ENCODE results near the gene DAPL1.

The DAPL1 gene

GRCh38 chr2:158778243-158778642 lies 16.9 kb upstream of the DAPL1 start:
- DNase-seq (ENCODE audit: low read depth): no peak

GRCh38 chr2:158779621-158780020 lies 15.5 kb upstream of the DAPL1 start:
- no peak for DNase-seq (ENCODE audit: low read depth)

- DNase-seq (ENCODE audit: low read depth): no peak
These were observed 13.7 kb upstream of the DAPL1 start for GRCh38 chr2:158781353-158781961.

- DNase-seq (ENCODE audit: low read depth): no peak
These were observed 13.0 kb upstream of the DAPL1 start for GRCh38 chr2:158782136-158782535.

- no peak for DNase-seq (ENCODE audit: low read depth)
These were observed 12.5 kb upstream of the DAPL1 start for GRCh38 chr2:158782616-158783015.

DNA sequence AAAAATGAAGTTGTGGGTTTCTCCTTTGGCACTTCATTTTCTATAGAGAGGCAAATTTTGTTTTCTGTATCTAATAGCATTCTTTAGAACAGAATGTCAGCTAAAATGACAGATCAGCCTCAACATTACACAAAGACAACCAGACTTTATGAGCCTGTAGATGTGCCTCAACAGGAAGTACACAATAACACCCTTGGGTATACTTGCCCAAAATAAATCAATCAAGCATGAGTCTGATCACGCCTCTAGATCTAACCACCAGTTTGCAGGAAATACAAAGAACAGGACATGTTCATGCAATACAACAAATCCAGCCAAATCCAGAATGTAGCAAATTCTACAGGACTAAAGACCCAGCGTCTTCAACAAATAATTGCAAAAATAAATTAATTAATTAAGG lies 11.2 kb upstream of the DAPL1 start:
- DNase-seq (ENCODE audit: low read depth): no peak

DNA sequence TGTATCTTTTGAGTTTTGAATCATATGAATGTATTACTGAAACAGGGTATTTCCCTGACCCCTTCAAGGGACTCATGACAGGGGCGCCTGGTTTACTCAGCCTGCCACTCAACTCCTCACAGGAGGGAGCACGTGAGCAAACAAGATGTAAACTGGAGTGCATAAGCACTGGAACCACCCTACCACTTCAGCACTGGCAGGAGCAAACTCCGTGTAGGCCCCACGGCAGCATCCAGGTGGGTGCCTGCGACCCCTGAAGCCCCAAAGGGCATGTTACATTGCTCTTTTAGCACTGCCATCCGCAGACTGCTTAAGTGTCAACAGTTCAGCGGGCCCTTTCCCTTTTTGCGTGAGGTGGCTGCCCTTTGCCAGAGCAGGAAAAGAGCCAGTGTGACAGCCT lies 8.2 kb upstream of the DAPL1 start:
- DNase-seq (ENCODE audit: low read depth): no peak

DNA sequence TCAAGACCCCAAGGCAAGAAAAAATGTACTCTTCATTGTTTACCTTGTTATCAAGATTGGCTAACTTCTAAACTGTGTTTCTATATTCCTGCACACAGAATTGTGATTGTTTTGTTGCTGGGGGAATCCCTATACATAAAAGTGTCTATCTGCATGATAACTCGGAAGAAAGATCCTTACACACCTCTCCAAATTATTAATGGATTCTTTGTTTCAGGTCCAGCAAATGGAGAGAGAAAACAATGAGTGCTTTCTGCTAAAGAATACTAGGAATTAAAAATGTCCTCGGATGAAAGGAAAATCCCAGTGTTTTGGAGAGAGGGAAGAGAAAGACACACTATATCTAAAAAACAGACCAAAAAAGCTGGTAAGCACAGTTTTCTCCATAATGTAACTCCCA lies 6.2 kb upstream of the DAPL1 start:
- DNase-seq (ENCODE audit: low read depth): no peak

DNA sequence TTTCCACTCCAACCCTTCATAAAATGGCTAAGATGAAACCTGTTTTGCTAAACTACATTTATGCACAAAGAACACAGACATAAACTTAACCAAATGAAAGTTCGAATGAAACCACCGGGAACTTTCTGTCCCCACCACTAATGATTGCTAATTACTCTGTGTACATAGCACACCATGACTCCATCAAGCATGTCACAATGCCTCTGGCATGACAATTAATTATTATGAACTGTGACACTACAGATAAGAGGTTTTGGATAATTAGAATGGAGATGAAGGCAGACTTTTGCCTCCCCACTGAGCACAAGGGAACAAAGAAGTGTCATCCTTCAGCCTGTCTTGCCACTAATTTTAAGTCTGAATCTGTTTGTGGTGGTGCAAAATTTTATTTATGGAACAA lies 1.5 kb downstream of the DAPL1 start:
- no peak for DNase-seq (ENCODE audit: low read depth)

GRCh38 chr2:158797963-158798700 lies 3.0 kb downstream of the DAPL1 start:
- peak; percentile 35 for DNase-seq (ENCODE audit: low read depth)

GRCh38 chr2:158799181-158799580 lies 4.1 kb downstream of the DAPL1 start:
- DNase-seq (ENCODE audit: low read depth): no peak

- DNase-seq (ENCODE audit: low read depth): no peak
These were observed 8.4 kb downstream of the DAPL1 start for GRCh38 chr2:158803506-158803905.

GRCh38 chr2:158805255-158805654 lies 10.1 kb downstream of the DAPL1 start:
- no peak for DNase-seq (ENCODE audit: low read depth)

DNA sequence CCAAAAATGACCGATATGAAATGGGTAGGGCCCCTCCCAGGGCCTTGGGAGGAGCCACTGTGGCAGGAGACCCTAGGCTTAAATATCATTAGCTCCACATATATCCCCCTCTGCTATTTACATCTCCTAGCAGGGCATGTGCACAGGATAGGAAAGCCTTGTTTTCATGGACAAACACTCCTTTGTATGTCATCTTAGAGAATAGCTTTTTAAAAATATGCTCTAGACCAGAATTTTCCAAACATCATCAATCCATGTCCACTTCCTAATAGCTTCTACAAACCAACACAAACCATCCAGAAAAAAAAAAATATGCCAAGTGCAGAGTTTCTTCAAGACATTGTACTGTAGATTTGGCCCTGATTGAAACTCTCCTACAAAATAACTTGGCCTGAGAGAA lies 10.8 kb downstream of the DAPL1 start:
- DNase-seq (ENCODE audit: low read depth): no peak

- DNase-seq (ENCODE audit: low read depth): no peak
These were observed 11.8 kb downstream of the DAPL1 start for GRCh38 chr2:158806941-158807340.

GRCh38 chr2:158808426-158808825 lies 13.3 kb downstream of the DAPL1 start:
- no peak for DNase-seq (ENCODE audit: low read depth)

- DNase-seq (ENCODE audit: low read depth): no peak
These were observed 14.7 kb downstream of the DAPL1 start for GRCh38 chr2:158809816-158810215.

DNA sequence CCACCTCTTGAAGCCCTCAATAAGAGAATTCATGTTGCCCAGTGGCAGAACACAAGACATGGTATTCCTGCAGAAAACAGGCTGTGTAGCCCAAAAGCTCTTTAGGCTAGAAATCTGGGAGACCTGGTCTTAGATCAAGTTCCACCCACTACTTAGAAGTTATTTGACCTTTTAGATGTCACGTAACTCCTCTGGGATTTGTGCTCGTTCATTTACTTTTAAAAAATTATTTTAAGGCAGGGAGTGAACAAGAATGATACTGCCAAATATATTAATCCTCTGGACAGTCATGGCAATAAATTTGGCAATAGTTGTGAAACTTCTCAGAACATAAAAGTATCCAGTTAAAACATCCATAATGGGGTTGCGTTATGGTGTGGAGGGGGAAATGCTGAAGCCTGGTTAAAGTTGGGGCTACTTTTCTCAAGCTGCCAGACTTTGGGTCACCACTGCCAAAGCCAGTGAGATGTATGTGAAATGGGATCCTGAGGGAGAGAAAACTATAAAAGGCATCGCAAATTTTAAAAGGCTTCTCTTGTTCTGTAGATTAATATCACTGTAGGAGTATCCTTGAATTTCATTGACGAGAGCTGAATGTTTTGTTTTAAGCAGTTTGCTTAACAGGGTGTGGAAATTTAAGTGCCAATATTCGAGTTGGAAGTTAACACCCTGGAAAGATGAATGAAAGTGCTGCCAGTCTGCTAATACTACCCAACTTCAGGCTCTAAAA lies 15.8 kb downstream of the DAPL1 start:
- DNase-seq (ENCODE audit: low read depth): no peak

GRCh38 chr2:158815166-158815565 lies 20.0 kb downstream of the DAPL1 start:
- no peak for DNase-seq (ENCODE audit: low read depth)

DNA sequence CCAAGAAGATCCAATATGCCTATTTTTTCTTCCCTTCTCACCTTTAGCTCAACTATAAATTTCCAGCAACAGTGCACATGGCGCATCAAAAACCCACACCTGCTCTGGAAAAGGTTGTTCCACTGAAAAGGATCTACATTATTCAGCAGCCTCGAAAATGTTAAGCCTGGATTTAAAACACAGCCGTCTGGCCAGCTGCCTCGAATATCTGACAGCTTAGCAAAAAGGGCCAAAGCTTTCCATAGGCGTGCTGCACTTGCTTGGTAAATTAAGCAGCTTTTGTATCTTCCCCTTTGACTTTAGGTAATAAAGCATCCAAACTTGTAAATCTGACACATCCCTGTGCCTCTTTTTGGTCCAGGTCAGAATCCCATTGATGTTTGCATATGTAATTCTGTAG lies 20.5 kb downstream of the DAPL1 start:
- no peak for DNase-seq (ENCODE audit: low read depth)

DNA sequence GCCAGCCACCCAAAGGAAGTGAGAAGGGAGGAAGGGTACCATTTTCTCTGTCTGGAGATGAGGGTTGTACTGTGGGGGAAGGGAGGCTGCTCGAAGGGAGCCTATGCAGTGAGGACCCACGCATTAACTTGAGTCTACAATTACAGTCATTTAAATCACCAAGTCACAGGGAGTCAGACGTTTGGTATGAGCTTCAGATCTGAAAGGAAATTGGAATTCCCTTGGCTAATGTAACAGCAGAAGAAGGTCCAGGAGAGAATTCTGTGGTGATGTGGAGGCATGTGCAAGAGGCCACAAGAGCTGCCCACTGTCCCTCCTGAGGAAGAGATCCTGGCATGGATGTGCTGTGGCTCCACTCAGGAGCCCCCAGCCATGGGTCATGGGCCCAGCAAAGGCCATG lies 22.5 kb downstream of the DAPL1 start:
- DNase-seq (ENCODE audit: low read depth): no peak

DNA sequence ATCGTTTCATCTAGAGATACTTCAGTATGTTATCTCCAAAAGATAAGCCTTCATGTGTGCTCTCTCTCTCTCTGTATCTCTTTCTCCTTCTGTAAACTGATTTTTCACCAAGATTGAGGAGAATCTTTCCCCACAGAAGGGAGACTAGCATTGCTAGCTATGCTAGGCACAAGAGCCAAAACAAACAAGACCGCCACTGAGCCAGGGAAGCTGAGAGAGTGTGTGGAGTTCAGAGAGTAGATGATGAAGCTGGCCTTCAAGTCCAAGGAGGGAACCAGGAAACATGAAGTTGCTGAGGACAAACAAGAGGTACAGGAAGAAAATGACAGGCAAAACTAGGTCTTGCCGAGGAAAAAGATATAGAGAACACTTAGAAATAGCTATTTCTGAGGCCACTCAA lies 23.4 kb downstream of the DAPL1 start:
- DNase-seq (ENCODE audit: low read depth): no peak

DNA sequence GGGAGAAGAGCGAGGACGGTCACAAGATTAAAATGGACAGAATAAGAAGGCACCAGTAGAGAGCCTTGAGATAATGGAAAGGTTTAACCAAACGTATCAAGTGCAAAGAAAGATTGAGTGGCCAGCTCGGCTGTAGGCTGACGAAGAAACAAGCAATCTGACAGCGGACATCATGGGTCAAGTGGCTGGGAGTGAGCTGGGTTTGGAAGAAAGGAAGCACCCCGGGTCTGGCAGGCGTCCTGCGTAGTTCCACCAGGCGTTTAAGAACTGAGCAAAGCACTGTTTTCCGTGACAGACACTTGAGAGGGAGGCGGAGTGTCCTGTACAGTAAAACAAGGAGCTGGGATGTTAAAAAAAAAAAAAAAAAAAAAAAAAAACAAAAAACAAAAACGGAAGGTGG lies 27.1 kb downstream of the DAPL1 start:
- DNase-seq (ENCODE audit: low read depth): no peak

All from HS-5 (cell line).